ENCODE data around the gene UBIAD1.
"Not testable (repeated sequence)": the region's sequence is repeated elsewhere in the genome, so short reads cannot be mapped to it uniquely, and the experiment has no call there.

Gene UBIAD1

GRCh38 chr1:11262171-11263049 lies 10.6 kb upstream of the UBIAD1 start, which contains the start of gene MTOR:
TSS of gene MTOR (minus strand) at chr1:11262551. CDS start at chr1:11259409, 3,142 bp downstream.
- H3K36me3 Mint-ChIP-seq (ENCODE audit: low read depth): peaks cover 30% of the 10 kb centered on the region
- peak within 1 kb of the TSS; percentile 82 for H3K27ac Mint-ChIP-seq
- intact Hi-C loops (cut with micrococcal nuclease): loop anchor here (1.0 kb wide), 1 partner anchor 11 kb away; the partner anchor contains the start of gene UBIAD1
- peak within 1 kb of the TSS; percentile 93 for H3K4me3 Mint-ChIP-seq
- H3K27me3 Mint-ChIP-seq: no peaks in the 10 kb centered on the region
- H3K9me3 Mint-ChIP-seq: no peaks in the 10 kb centered on the region
- peaks cover 14% of the 10 kb centered on the region for H3K4me1 Mint-ChIP-seq (ENCODE audit: low read depth)

GRCh38 chr1:11266268-11267074 lies 6.5 kb upstream of the UBIAD1 start:
- Mint-ChIP-seq H3K36me3 (ENCODE audit: low read depth) (peaks cover 7% of the 10 kb centered on the region), H3K9me3 (no peaks in the 10 kb centered on the region), H3K4me3 (no peak overlapping the region), H3K4me1 (ENCODE audit: low read depth) (peaks cover 5% of the 10 kb centered on the region), H3K27me3 (no peaks in the 10 kb centered on the region), H3K27ac (no peak overlapping the region)
- intact Hi-C loops (cut with micrococcal nuclease): no loop called here

GRCh38 chr1:11267350-11268337 lies 5.4 kb upstream of the UBIAD1 start:
- H3K4me3 Mint-ChIP-seq; H3K9me3 Mint-ChIP-seq; H3K36me3 Mint-ChIP-seq (ENCODE audit: low read depth); H3K27ac Mint-ChIP-seq; H3K4me1 Mint-ChIP-seq (ENCODE audit: low read depth); H3K27me3 Mint-ChIP-seq; intact Hi-C loops (cut with micrococcal nuclease): not testable (repeated sequence)

- no peak overlapping the region for H3K27ac Mint-ChIP-seq
- peaks cover 24% of the 10 kb centered on the region for H3K36me3 Mint-ChIP-seq (ENCODE audit: low read depth)
- H3K4me1 Mint-ChIP-seq (ENCODE audit: low read depth): peaks cover 25% of the 10 kb centered on the region
- H3K9me3 Mint-ChIP-seq: no peaks in the 10 kb centered on the region
- no peaks in the 10 kb centered on the region for H3K27me3 Mint-ChIP-seq
- H3K4me3 Mint-ChIP-seq: peak overlapping the region; percentile 34
- intact Hi-C loops (cut with micrococcal nuclease): no loop called here
Observed at GRCh38 chr1:11272544-11272831, 510 bp upstream of the UBIAD1 start.

- peak overlapping the region; percentile 93 for H3K27ac Mint-ChIP-seq
- H3K4me1 Mint-ChIP-seq (ENCODE audit: low read depth): peaks cover 25% of the 10 kb centered on the region
- no peaks in the 10 kb centered on the region for H3K9me3 Mint-ChIP-seq
- H3K27me3 Mint-ChIP-seq: no peaks in the 10 kb centered on the region
- H3K4me3 Mint-ChIP-seq: peak overlapping the region; percentile 82
- intact Hi-C loops (cut with micrococcal nuclease): loop anchor here (1.0 kb wide), 1 partner anchor 11 kb away; the partner anchor contains the start of gene MTOR
- H3K36me3 Mint-ChIP-seq (ENCODE audit: low read depth): peaks cover 36% of the 10 kb centered on the region
Observed at GRCh38 chr1:11273595-11274234, 717 bp downstream of the UBIAD1 start.

GRCh38 chr1:11279152-11279551 lies 6.2 kb downstream of the UBIAD1 start:
- Mint-ChIP-seq H3K4me3 (no peak overlapping the region), H3K9me3 (no peaks in the 10 kb centered on the region), H3K27me3 (no peaks in the 10 kb centered on the region), H3K4me1 (ENCODE audit: low read depth) (peaks cover 60% of the 10 kb centered on the region), H3K27ac (peak overlapping the region; percentile 57), H3K36me3 (ENCODE audit: low read depth) (peaks cover 60% of the 10 kb centered on the region)
- intact Hi-C loops (cut with micrococcal nuclease): no loop called here

GRCh38 chr1:11279630-11280029 lies 6.6 kb downstream of the UBIAD1 start:
- Mint-ChIP-seq H3K36me3 (ENCODE audit: low read depth) (peaks cover 61% of the 10 kb centered on the region), H3K4me1 (ENCODE audit: low read depth) (peaks cover 59% of the 10 kb centered on the region), H3K27me3 (no peaks in the 10 kb centered on the region), H3K27ac (peak overlapping the region; percentile 57), H3K9me3 (no peaks in the 10 kb centered on the region), H3K4me3 (no peak overlapping the region)
- intact Hi-C loops (cut with micrococcal nuclease): no loop called here

- intact Hi-C loops (cut with micrococcal nuclease): no loop called here
- Mint-ChIP-seq H3K27me3 (no peaks in the 10 kb centered on the region), H3K9me3 (no peaks in the 10 kb centered on the region), H3K4me1 (ENCODE audit: low read depth) (peaks cover 46% of the 10 kb centered on the region), H3K36me3 (ENCODE audit: low read depth) (peaks cover 56% of the 10 kb centered on the region), H3K4me3 (no peak overlapping the region), H3K27ac (peak overlapping the region; percentile 57)
Observed at GRCh38 chr1:11280719-11281376, 7.8 kb downstream of the UBIAD1 start.

- H3K9me3 Mint-ChIP-seq: no peaks in the 10 kb centered on the region
- H3K27me3 Mint-ChIP-seq: no peaks in the 10 kb centered on the region
- peak overlapping the region; percentile 57 for H3K27ac Mint-ChIP-seq
- intact Hi-C loops (cut with micrococcal nuclease): no loop called here
- H3K36me3 Mint-ChIP-seq (ENCODE audit: low read depth): peaks cover 56% of the 10 kb centered on the region
- no peak overlapping the region for H3K4me3 Mint-ChIP-seq
- H3K4me1 Mint-ChIP-seq (ENCODE audit: low read depth): peaks cover 43% of the 10 kb centered on the region
Observed at GRCh38 chr1:11281518-11282331, 8.7 kb downstream of the UBIAD1 start.

- peaks cover 58% of the 10 kb centered on the region for H3K36me3 Mint-ChIP-seq (ENCODE audit: low read depth)
- intact Hi-C loops (cut with micrococcal nuclease): no loop called here
- H3K4me3 Mint-ChIP-seq: no peak overlapping the region
- H3K9me3 Mint-ChIP-seq: no peaks in the 10 kb centered on the region
- H3K4me1 Mint-ChIP-seq (ENCODE audit: low read depth): peaks cover 43% of the 10 kb centered on the region
- H3K27me3 Mint-ChIP-seq: no peaks in the 10 kb centered on the region
- H3K27ac Mint-ChIP-seq: peak overlapping the region; percentile 57
Observed at GRCh38 chr1:11283151-11283550, 10.2 kb downstream of the UBIAD1 start.

- Mint-ChIP-seq H3K27me3 (no peaks in the 10 kb centered on the region), H3K4me1 (ENCODE audit: low read depth) (peaks cover 39% of the 10 kb centered on the region)
- intact Hi-C loops (cut with micrococcal nuclease): no loop called here
Observed at GRCh38 chr1:11284784-11285183, 11.8 kb downstream of the UBIAD1 start.

More at GRCh38 chr1:11284784-11285183, 11.8 kb downstream of the UBIAD1 start:
- Mint-ChIP-seq H3K27ac (no peak overlapping the region), H3K4me3 (no peak overlapping the region), H3K36me3 (ENCODE audit: low read depth) (peaks cover 57% of the 10 kb centered on the region), H3K9me3 (no peaks in the 10 kb centered on the region)
